ENCODE data around the gene MUC4.

The MUC4 gene

GRCh38 chr3:195698647-195699387, 112.9 kb downstream of the MUC4 start:
- no peak overlapping the region for H3K4me2 ChIP-seq (ENCODE audit: low read depth, low read length, poor library complexity, severe bottlenecking)
- no peak overlapping the region for H2AFZ ChIP-seq (ENCODE audit: low read depth, low read length, severe bottlenecking)
- H3K4me3 ChIP-seq (ENCODE audit: insufficient read depth, low read length, poor library complexity, severe bottlenecking) = no peak overlapping the region
- H3K27ac ChIP-seq (ENCODE audit: low read depth, low read length) = no peak overlapping the region
- TF ChIP-seq CTCF (IDR thresholded peaks at IDR 0.05; ENCODE audit: insufficient read depth, low read length, poor library complexity, severe bottlenecking) = no peak
- no peak for TF ChIP-seq EZH2phosphoT487 (conservative IDR thresholded peaks at IDR 0.05; ENCODE audit: low read length)
- H3K9me3 ChIP-seq (ENCODE audit: insufficient read depth, low read length) = no peaks in the 10 kb centered on the region
- no peak overlapping the region for H3K9ac ChIP-seq (ENCODE audit: low read length)
- no peaks in the 10 kb centered on the region for H3K27me3 ChIP-seq (ENCODE audit: low read length)
- 0 out of 2 replicates have a peak, but pooled peaks cover 4% of the 10 kb centered on the region for H3F3A ChIP-seq (ENCODE audit: insufficient read depth)
- no peaks in the 10 kb centered on the region for H4K20me1 ChIP-seq (ENCODE audit: low read depth, low read length)
- H3K9me2 ChIP-seq (replicated peaks; ENCODE audit: insufficient read depth, low read length) = no peaks in the 10 kb centered on the region
- H3K79me2 ChIP-seq (ENCODE audit: insufficient read depth, low read length) = no peaks in the 10 kb centered on the region
- no peaks in the 10 kb centered on the region for H3K36me3 ChIP-seq (ENCODE audit: low read length)

- no peak overlapping the region for H3K4me2 ChIP-seq (ENCODE audit: low read depth, low read length, poor library complexity, severe bottlenecking)
- H3F3A ChIP-seq (ENCODE audit: insufficient read depth) = 0 out of 2 replicates have a peak, but pooled peaks cover 4% of the 10 kb centered on the region
- H3K9ac ChIP-seq (ENCODE audit: low read length) = no peak overlapping the region
- H3K27me3 ChIP-seq (ENCODE audit: low read length) = no peaks in the 10 kb centered on the region
- no peak overlapping the region for H3K4me3 ChIP-seq (ENCODE audit: insufficient read depth, low read length, poor library complexity, severe bottlenecking)
- no peaks in the 10 kb centered on the region for H4K20me1 ChIP-seq (ENCODE audit: low read depth, low read length)
- H3K9me2 ChIP-seq (replicated peaks; ENCODE audit: insufficient read depth, low read length) = no peaks in the 10 kb centered on the region
- H3K9me3 ChIP-seq (ENCODE audit: insufficient read depth, low read length) = no peaks in the 10 kb centered on the region
- no peaks in the 10 kb centered on the region for H3K79me2 ChIP-seq (ENCODE audit: insufficient read depth, low read length)
- H2AFZ ChIP-seq (ENCODE audit: low read depth, low read length, severe bottlenecking) = no peak overlapping the region
- H3K36me3 ChIP-seq (ENCODE audit: low read length) = no peaks in the 10 kb centered on the region
- no peak overlapping the region for H3K27ac ChIP-seq (ENCODE audit: low read depth, low read length)
- no peak for TF ChIP-seq CTCF (IDR thresholded peaks at IDR 0.05; ENCODE audit: insufficient read depth, low read length, poor library complexity, severe bottlenecking)
- TF ChIP-seq EZH2phosphoT487 (conservative IDR thresholded peaks at IDR 0.05; ENCODE audit: low read length) = no peak
Observed at GRCh38 chr3:195698325-195698646, 113.4 kb downstream of the MUC4 start.

GRCh38 chr3:195697582-195698324, 114.0 kb downstream of the MUC4 start:
- H3K79me2 ChIP-seq (ENCODE audit: insufficient read depth, low read length) = no peaks in the 10 kb centered on the region
- H3K9me2 ChIP-seq (replicated peaks; ENCODE audit: insufficient read depth, low read length) = no peaks in the 10 kb centered on the region
- 0 out of 2 replicates have a peak, but pooled peaks cover 4% of the 10 kb centered on the region for H3F3A ChIP-seq (ENCODE audit: insufficient read depth)
- no peaks in the 10 kb centered on the region for H4K20me1 ChIP-seq (ENCODE audit: low read depth, low read length)
- no peaks in the 10 kb centered on the region for H3K36me3 ChIP-seq (ENCODE audit: low read length)
- no peak overlapping the region for H2AFZ ChIP-seq (ENCODE audit: low read depth, low read length, severe bottlenecking)
- no peaks in the 10 kb centered on the region for H3K9me3 ChIP-seq (ENCODE audit: insufficient read depth, low read length)
- H3K27ac ChIP-seq (ENCODE audit: low read depth, low read length) = no peak overlapping the region
- no peaks in the 10 kb centered on the region for H3K27me3 ChIP-seq (ENCODE audit: low read length)
- TF ChIP-seq CTCF (IDR thresholded peaks at IDR 0.05; ENCODE audit: insufficient read depth, low read length, poor library complexity, severe bottlenecking) = no peak
- no peak for TF ChIP-seq EZH2phosphoT487 (conservative IDR thresholded peaks at IDR 0.05; ENCODE audit: low read length)
- no peak overlapping the region for H3K4me2 ChIP-seq (ENCODE audit: low read depth, low read length, poor library complexity, severe bottlenecking)
- no peak overlapping the region for H3K9ac ChIP-seq (ENCODE audit: low read length)
- no peak overlapping the region for H3K4me3 ChIP-seq (ENCODE audit: insufficient read depth, low read length, poor library complexity, severe bottlenecking)

Measured in SU-DHL-6 (cell line).